Renal pelvis (tissue), 4 donors: ENCODE data around the gene TMEM59L. TPM values are rescaled to one million over a fixed set of nuclear protein-coding genes. Genes with fewer than 3 reads are reported as not detected.

Source experiments
- DNase-seq: peaks from one replicate; pipeline ENCODE4 v3.0.0-alpha.2; 2013
- polyA plus RNA-seq, 3 donors: library from polyadenylated mRNA; unstranded; fragments of 120-200 nt; gene quantifications; one replicate each; pipeline ENCODE4 v1.2.1, GENCODE V29; 2013; ENCODE audit not compliant: insufficient read length in 3 of 3

Gene TMEM59L
- polyA plus RNA-seq, 3 donors: 1.8 to 3.5 (median 3.3) TPM

GRCh38 chr19:18636969-18637629 lies 24.4 kb downstream of the TMEM59L start, which contains the start of gene KLHL26:
Gene KLHL26, plus strand, starts transcription at chr19:18637028. Its CDS starts 27 bp downstream, at chr19:18637055.
- DNase-seq: no peak

DNA sequence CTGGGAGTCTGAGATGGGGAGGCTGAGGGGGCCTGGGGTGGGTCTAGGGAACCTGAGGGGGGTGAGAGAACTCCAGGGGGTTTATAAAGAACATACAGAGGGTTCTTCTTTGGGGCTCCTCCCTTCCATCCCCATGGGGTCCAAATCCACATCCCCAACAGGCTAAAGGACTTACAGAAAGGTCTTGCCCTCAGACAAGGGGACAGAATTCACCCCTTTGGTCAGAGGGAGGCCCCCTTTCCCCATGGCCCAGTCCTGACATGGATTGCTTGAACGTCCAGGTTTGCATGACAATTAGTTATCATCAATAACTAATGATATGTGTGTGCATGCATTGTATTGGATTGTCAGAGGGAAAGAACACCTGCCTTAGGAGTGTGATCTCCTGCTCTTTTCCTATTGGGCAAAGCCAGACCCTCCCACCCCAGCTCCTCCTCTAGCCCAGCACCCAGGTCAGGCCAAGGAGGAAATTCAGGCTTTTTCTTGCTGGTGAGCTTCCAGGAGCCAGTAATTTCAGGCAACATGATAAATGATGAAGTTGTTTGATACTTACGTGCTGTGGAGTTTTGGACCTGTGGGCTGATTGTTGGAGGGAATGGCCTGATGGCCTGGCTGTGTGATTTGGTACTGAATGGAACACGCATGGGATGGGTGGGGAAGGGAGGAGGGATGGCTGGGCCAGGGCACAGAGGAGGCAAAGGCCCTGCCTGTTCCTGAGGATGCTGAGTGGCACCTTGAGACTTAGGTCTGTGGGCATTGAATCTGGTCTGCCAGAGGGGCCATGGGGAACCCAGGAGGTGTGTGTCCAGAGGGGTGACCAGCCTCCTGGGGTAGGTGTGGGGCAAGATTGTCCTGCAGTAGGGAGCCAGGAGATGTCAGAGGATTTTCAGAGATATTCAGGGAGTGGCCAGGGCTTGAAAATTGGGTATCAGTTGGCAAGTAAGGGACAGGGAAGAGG lies 25.3 kb downstream of the TMEM59L start:
- DNase-seq: no peak

- no peak for DNase-seq
Observed at GRCh38 chr19:18639706-18640243, 27.1 kb downstream of the TMEM59L start.

- no peak for DNase-seq
Observed at GRCh38 chr19:18644196-18645034, 31.7 kb downstream of the TMEM59L start.

DNA sequence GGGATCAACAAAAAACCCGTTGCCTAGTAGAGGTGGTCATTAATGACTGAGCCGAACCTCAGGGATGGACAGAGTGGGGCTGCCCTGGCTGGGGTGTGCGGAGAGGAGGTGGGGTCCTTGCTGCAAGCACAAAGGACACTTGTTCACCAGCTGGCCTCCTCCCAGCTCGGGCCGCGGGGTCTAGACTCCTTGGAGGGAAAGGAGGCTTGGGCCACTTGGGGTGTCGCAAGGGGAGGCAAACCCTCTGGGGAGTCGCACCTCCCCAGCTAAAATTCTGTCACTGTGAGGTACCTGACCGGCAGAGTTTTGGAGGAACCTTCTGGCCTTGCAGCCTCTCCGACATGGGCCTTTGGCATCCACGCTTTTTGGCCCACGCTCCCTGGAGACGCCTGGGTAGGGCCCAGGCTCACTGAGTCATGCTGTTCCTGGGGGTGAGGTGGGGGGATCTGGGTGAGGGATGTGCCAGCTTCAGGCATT lies 32.4 kb downstream of the TMEM59L start:
- no peak for DNase-seq

DNA sequence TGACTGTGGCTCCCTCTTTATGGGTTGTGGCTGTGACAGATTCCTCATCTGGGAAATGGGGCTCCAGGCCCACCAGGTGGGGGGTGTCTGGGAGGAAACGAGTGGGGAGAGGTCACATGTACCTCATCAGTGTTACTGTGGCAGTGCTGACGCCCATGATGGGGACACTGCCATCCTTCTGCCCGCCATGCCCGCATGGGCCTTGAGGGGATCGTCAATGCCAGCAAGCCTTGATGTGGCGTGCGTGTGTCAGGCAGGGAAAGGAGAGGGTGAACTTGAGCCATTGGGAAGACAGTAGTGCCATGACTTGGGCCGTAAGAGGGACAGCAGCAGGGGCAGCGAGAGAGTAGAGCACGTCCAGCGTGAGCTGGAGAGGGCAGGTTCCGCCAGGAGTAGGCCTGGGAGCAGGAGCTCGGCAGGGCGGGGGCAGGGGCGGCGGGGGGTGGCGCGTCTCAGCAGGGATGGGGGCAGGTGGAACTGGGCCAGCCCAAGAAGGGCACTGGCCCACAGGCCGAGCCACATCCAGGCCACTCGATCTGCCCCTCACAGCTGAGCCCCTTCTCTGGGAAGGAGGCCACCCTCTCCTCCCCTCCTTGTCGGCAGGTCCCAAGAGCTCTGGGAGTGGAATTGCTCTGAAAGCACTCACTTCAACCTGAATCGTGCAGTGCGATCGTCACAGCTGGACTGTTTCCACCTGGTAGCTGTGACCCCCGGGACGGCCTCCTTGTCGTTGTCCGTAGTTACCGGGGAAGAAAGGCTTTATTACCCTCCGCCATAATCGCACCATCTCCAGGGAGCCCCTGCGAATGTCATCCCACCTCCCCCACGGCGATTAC lies 34.1 kb downstream of the TMEM59L start:
- DNase-seq: no peak

DNA sequence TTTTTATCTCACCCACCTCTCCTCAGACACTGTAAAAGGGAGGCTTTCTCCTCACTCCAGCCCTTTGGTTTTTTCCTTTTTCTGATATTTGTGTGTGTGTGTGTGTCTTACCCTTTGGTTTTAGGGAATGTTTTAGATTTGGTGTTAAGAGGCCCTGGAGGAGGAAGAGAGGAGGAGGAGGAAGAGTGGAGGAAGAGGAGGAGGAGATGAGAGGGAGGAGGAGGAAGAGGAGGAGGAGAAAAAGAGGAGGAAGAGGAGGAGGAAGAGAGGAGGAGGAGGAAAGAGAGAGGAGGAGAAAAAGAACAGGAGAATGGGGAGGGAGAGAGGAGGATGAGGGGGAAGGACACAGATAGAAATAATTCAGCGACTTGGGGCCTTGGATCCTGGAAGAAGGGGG lies 34.7 kb downstream of the TMEM59L start:
- no peak for DNase-seq

DNA sequence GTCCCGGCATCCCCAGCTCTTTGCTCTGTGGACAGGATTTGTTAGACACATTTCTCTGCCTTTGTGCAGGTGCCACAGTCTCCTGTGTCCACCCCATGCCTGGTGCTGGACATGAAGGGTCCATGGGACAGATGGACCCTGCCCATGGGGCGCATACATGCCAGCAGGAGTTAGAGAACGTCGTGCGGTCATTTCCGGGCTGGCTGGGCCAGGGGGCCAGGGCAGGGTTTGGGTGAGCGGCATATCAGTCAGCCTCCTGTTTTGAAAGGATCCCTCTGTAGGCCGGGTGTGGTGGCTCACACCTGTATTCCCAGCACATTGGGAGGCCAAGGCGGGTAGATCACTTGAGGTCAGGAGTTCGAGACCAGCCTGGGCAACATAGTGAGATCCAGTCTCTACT lies 35.1 kb downstream of the TMEM59L start:
- DNase-seq: no peak

DNA sequence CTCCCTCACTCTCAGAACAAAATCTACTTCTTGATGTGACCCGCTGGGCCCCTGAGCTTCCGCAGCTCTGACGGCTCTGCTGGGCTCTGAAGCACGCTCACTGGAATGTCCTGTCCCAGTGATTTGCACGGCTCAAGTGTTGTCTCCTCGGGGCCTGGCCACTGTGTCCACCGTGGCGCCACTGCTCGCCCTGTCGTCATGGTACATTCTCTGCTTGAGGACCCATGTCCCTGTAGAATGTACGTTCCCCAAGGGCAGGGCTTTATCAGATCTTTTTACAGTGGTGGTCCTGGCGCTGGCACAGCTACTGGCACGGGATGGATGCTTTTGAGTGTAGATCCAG lies 36.3 kb downstream of the TMEM59L start:
- no peak for DNase-seq

GRCh38 chr19:18649371-18650020 lies 36.8 kb downstream of the TMEM59L start:
- DNase-seq: no peak

- DNase-seq: no peak
Observed at GRCh38 chr19:18650021-18650390, 37.3 kb downstream of the TMEM59L start.

DNA sequence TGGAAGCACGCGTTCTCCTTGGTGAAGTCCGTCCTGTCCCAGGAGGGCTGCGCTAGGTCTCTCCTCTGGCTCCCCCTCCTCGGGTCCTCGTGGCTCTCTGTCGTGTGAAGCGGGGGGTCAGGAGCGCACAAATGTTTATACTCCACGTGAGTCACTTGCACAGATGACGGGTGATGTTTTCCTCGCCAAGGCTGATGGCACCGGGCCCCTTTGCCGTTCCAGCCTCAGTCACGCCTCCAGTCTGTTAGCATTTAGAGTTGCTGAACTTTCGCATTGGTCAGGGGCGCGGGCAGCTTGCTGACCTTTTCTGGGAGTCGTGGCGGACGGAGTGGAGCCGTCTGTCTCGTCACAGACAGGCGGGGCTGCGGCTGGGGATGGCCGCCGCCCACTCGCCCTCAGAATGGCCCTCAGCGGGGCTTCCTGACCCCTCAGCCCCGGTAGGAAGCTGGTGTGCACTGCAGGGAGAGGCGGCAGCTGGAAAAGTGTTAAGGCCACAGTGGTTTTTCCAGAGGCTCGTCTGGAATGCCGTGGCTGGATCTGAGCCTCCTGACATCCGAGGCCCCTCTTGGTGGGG lies 37.9 kb downstream of the TMEM59L start:
- DNase-seq: no peak

DNA sequence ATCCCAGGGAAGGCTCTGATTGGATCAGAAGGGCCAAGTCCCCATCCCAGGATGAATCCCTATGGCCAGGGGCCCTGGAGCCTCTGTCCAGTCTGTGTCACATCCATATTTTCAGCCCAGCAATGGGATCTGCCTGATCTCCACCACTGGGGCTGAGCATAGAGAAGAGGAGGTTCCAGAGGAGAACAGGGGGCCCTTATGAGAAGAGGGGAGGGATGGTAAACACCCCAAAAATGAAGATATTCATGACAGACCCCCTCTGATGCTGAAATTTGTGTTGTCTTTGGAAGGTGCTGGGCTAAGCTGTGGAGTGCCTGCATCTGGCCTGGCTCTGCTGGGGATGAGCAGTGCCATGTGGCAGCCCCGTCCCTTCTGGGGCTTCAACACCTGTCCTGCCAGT lies 38.6 kb downstream of the TMEM59L start:
- DNase-seq: no peak

DNA sequence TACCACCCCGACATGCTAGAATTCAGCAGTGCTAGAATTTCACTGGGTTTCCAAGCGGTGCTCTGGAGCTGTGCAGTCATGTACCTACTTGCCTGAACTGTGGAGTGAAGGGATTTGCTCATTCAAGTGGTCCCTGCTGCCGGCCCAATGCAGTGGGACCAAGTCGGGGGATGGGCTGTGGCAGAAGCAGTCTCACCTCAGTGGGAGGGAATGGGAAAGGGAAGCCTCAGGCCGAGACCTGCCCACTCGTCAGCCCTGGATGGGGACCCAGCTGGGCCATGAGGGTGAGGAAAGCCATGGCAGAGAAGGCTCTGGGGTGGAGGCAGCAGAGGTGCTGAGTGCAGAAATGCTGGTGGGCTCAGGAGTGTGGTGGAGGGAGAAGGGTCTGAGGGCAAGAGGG lies 39.1 kb downstream of the TMEM59L start:
- no peak for DNase-seq

- DNase-seq: no peak
Observed at GRCh38 chr19:18653853-18654252, 41.2 kb downstream of the TMEM59L start.

DNA sequence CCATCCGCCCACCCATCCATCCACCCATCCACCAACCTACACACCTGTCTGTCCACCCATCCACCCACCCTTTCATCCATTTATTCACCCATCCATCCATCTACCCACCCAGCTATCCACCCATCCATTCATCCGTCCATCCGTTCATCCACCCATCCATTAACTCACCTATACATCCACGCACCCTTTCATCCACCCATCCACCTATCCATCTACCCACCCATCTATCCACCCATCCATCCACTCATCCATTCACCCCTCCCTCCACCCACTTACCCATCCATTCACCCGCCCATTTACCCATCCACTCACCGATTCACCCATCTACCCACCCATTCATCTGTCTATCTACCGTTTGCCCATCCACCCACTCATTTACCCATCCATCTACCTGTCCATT lies 41.8 kb downstream of the TMEM59L start:
- no peak for DNase-seq

- DNase-seq: no peak
Observed at GRCh38 chr19:18655173-18655844, 42.6 kb downstream of the TMEM59L start.

GRCh38 chr19:18656337-18657086 lies 43.8 kb downstream of the TMEM59L start:
- no peak for DNase-seq
